ENCODE results near the gene LSM11.

DNA sequence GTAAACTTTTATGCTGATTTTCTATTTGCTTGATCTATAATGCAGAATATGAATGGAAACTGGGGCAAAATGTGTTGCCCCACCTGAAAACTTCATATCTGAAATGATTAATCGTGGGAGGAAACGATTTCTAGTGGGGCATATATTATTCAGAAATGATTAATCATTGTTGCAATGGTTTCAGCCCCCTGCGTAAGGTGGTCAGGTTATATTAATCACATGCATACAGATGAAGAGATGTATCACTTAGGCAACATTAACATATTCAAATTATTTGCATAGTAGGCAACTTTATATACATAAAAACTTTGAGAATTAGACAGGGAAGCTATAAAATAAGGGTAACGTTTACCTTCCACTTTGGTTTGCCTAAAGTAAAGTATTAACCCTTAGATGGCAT lies 49.8 kb downstream of the LSM11 start:
- TF ChIP-seq, protein P1, sequence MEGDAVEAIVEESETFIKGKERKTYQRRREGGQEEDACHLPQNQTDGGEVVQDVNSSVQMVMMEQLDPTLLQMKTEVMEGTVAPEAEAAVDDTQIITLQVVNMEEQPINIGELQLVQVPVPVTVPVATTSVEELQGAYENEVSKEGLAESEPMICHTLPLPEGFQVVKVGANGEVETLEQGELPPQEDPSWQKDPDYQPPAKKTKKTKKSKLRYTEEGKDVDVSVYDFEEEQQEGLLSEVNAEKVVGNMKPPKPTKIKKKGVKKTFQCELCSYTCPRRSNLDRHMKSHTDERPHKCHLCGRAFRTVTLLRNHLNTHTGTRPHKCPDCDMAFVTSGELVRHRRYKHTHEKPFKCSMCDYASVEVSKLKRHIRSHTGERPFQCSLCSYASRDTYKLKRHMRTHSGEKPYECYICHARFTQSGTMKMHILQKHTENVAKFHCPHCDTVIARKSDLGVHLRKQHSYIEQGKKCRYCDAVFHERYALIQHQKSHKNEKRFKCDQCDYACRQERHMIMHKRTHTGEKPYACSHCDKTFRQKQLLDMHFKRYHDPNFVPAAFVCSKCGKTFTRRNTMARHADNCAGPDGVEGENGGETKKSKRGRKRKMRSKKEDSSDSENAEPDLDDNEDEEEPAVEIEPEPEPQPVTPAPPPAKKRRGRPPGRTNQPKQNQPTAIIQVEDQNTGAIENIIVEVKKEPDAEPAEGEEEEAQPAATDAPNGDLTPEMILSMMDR (IDR thresholded peaks at IDR 0.05) = no peak
- TF ChIP-seq POLR2A (IDR thresholded peaks at IDR 0.05) = no peak
